AG08395 (cell line): ENCODE results near the gene G6PC1.
A peak's percentile ranks its signal among the peaks of the same experiment; 100 is the strongest.
"Not testable (repeated sequence)": the region's sequence is repeated elsewhere in the genome, so short reads cannot be mapped to it uniquely, and the experiment has no call there.

Experiments used
- DNase-seq: peaks from one replicate; pipeline ENCODE4 v3.0.0; 2012; ENCODE audit warnings: mixed read lengths, low spot score

Gene G6PC1

GRCh38 chr17:42873932-42874695 lies 26.5 kb upstream of the G6PC1 start:
- DNase-seq, result not testable (repeated sequence)

DNA sequence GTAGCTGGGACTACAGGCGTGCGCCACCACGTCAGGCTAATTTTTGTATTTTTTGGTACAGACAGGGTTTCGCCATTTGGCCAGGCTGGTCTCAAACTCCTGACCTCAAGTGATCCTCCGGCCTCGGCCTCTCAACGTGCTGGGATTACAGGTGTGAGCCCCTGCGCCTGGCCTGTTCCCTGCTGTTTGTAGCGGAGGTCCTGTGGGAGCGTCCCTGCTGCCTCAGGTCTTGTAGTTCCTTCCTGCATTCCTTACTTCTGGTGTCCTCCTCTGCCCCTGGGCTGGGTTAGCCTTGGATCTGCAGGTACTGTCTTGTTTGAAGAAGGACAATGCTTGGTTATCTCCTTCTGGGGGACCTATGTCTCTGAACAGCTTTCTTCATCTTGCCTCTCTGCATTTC lies 23.6 kb upstream of the G6PC1 start:
- DNase-seq, result no peak

- no peak for DNase-seq
Observed at GRCh38 chr17:42878123-42878880, 22.3 kb upstream of the G6PC1 start.

DNA sequence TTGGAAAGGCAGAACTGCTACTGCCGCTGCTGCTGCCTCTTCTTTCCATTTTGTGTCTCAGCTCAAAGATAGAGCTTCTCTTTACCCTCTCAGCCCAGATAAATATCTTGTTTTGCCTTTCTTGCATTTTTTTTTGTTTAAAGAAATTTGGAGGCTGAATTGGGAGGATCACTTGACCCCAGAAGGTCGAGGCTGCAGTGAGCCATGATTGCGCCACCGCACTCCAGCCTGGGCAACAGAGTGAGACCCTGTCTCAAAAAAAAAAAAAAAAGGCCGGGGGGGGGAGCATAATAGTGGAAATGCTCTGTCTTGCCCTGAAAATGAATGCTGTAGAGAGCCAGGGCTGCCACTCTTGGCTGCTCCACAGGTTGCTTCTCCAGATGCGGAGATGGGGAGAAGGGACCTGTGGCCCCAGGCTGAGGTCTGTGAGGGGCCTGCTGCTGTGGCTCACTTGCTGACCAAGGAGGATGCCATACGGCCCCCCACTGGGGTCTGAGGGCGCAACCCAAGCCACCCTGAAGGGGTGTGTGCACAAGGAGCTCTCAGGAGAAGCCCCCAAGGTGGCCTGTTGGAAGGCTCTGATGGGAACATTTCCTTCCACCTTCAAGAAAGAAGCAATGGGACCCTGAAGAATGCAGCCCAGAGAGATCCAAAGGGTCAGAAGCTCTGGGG lies 21.5 kb upstream of the G6PC1 start:
- DNase-seq, result no peak

- peak; percentile 81 for DNase-seq
Observed at GRCh38 chr17:42879596-42879985, 21.0 kb upstream of the G6PC1 start.

- no peak for DNase-seq
Observed at GRCh38 chr17:42880776-42881310, 19.8 kb upstream of the G6PC1 start.

GRCh38 chr17:42881706-42882105 lies 18.9 kb upstream of the G6PC1 start:
- not testable (repeated sequence) for DNase-seq

GRCh38 chr17:42882166-42882565 lies 18.4 kb upstream of the G6PC1 start:
- no peak for DNase-seq

DNA sequence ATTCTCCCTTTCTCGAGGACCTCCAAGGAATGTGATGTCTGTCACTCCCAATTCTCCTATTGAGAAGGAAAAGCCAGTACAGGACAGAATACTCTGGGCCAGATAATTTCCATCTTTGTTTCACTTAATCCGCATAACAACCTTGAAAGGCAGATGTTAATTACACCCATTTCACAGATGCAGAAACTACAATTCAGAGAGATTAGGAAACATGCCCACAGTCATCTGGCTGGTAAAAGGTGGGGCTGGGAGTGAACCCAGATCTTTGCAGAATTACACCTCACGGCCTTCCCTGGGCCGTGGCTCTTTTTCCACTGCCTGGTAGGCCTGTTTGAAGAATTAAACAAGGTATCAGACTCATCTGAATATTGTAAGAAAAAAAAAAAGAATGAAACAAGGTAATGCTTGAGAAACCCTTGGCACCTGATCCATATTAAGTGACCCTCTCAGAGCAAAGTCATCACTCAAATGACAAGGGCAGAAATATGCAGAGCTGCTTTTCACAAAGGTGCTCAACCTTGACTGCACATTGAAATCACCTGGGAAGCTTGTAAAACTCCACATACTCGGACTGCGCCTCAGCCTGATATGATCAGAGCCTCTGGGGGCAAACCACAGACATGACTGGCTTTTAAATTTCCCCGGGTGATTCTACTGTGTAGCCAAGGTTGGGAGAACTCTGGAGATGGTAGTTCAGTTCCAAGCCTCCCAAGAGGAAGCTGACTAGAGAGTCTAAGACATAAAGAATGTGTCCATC lies 16.6 kb upstream of the G6PC1 start:
- no peak for DNase-seq

DNA sequence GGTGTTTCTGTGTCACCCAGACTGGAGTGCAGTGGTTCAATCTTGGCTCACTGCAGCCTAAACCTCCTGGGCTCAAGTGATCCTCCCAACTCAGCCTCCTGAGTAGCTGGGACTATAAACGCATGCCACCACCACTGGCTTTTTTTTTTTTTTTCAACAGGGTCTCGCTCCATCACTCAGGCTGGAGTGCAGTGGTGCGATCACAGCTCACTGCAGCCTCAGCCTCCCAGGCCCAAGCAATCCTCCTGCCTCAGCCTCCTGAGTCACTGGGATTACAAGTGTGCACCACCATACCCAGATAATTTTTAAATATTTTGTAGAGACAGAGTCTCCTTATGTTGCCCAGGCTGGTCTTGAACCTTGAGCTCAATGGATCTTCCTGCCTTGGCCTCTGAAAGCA lies 14.8 kb upstream of the G6PC1 start:
- DNase-seq, result not testable (repeated sequence)

DNA sequence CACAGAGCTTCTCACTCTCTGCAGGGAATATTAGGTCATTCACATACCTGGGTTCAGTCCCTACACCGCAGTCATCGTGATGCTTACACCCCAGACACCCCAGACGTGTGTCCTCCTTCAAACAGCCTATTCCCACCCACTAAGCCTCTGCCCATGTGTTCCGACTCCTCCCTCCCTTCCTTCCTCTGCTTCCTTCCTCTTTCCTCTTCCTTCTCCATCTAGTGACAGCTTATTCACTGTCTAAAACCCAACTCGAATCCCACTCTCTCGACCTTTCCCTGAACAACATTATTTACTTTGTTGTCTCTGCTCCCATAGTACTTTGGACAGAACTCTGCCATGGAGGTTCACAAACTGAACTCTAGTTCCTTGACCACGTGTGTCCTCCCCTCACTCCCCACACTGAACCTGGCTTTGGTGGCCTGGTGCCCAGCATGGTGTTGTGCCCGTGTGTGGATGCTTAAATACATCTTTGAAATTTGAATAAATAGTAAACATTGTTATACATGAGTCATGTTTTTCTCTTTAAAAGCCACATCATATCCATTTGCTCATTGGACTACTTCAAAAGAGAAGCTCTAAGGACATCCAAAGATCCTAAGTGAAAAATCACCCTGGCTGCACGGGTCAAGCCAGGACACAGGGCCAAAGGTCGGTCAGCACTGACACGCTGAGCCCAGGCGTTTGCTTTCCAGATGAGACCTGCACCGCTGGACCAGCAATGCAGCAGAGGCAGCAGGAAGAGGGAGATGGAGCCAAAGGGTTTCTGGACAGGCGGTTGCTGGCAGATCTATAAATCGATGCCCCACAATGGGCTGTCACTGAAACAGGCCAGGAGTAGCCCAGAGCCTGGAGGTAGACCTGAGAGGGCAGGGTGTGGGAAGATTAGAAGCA lies 14.1 kb upstream of the G6PC1 start:
- DNase-seq, result no peak

- DNase-seq, result no peak
Observed at GRCh38 chr17:42889809-42890208, 10.8 kb upstream of the G6PC1 start.

DNA sequence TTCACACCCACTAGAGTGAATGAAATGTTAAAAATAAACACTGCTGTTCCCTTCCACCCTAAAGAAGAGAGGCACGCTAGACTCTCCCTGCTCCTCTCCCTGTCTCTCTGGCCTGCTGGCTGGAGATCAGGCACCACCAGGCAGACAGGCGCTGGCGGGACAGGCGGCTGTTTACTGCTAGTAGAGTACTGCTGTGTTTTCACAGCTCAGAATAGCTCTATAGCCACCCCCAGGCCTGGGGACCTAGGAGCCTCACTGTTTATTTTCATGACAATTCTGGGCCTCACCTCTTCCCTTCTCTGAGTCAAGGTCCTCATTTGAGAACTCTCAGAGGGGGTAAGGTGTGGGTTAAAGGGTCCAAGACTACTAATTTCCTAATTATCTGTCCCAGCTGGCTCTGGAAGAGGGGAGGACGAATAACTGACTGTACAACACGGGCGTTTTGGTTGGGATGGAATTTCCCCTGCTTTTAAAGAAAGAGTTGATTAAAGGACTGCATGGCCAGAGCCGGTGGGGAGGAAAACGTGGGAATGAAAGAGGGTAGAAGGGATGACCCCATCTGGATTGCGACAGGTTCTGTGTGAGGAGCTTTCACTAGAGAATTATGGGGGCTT lies 9.0 kb upstream of the G6PC1 start:
- DNase-seq, result peak; percentile 55

DNA sequence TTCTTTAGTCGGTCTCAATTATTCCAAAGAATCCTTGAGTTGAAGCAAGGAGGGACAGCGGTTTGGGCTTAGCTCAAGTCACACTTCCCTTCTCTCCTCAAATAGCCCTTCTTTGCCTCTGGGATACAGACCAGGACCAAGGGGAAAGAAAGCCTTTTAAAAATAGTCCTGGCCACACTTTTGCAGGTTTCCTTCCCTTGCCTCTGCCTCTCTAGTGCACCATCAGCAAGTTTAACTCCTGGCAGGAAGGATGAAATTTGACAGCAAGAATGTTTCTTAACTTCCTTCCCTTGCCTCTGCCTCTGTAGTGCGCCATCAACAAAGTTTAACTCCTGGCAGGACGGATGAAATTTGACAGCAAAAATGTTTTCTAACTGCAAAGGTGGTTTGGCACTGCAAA lies 7.2 kb upstream of the G6PC1 start:
- no peak for DNase-seq

DNA sequence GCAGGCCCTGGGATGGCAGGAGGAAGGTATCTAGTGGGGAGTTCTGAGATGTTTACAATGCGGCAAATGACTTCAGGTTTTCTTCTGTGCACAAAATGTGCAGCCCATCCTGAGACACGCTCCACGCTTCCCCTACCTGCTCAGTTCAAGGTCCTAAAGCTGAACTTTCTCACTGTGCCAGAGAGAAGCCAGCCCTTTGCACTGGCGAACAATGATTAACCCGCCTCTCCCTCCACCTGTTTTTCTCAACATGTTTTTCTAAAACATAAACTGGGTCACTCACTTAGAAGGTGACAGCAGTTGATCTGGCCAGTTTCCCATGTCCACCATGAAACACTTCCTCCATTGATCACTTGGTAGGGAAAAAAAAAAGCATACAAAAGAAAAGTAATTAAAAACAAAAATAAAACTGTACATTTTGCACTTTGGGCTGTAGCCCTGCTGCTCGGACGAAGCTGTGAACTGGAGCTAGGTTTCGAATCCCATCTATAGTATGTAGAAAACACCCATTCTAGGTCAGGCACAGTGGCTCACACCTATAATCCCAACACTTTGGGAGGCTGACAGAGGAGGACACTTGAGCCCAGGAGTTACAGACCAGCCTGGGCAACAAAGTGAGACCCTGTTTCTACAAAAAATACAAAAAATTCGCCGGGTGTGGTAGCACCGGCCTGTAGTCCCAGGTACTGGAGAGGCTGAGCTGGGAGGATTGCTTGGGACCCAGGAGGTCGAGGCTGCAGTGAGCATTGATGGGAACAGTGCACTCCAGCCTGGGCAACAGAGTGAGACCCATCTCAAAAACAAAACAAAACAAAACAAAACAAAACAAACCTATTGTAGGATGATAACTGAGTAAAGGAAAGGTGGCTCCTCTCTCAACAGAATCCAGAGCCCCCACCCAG lies 6.1 kb upstream of the G6PC1 start:
- DNase-seq, result no peak

DNA sequence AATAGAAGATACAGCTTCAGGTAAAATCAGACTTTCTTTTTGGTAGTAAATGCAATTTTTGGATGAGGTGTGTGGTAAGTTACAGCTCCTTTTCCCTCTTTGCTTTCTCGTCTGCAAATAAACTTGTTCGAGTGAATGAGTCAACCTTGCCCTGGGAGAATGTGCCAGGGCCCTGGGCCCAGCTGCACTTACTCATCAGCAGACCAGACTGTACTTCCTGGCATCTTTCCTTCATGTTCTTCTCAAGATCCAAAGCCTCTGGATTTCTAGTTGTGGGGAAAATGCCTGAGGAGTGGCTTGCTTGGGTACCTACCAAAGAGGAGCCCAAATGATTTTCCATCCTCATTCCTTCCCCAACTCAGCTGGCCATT lies 5.4 kb upstream of the G6PC1 start:
- peak; percentile 93 for DNase-seq

DNA sequence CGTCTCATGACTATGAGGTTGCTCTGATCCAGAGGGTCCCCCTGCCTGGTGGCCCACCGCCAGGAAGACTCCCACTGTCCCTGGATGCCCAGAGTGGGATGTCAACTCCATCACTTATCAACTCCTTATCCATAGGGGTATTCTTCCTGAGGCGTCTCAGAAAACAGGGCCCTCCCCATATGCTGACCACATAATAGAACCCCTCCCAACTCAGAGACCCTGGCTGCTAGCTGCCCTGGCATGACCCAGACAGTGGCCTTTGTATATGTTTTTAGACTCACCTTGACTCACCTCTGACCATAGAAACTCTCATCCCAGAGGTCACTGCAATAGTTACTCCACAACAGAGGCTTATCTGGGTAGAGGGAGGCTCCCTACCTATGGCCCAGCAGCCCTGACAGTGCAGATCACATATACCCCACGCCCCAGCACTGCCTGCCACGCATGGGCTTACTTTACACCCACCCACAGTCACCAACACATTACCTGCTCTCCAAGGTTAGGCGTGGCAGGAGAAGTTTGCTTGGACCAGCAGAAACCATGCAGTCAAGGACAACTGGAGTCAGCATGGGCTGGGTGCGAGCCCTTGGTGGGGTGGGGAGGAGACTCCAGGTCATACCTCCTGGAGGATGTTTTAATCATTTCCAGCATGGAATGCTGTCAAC lies 2.3 kb upstream of the G6PC1 start:
- DNase-seq, result no peak

- not testable (repeated sequence) for DNase-seq
Observed at GRCh38 chr17:42899981-42900380, 618 bp upstream of the G6PC1 start.
